C4-2B (cell line): ENCODE measurements around the gene PLXNA4.

Experiments
- ZFX ChIP-seq: fragments of 450-650 bp; IDR thresholded peaks from 2 replicates; pipeline ENCODE4 v1.6.1; 2017
- TF ChIP-seq, protein P1 (sequence below): fragments of 450-650 bp; conservative IDR thresholded peaks from 2 replicates; pipeline ENCODE4 v1.5.1; 2017; ENCODE audit warnings: mild to moderate bottlenecking

DNA sequence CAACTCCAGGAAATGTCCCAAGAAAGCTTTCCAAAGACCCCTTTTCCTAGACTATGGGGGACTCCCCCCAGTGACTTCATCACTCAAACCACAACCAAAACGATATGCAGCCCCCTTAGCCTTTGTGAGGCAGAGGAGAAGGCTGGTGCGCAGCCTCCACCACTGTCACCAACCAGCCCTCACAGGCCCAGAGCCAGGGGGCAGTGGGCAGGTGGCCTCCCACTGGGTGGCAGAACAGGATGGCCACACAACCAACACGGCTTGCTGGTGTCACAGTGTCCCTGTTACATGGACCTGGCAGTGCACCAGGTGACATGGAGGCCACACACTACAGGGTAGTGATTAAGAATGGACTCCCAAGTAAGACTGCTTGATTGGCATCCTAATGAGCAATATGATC, 172.0 kb downstream of the PLXNA4 start:
- TF ChIP-seq, protein P1, sequence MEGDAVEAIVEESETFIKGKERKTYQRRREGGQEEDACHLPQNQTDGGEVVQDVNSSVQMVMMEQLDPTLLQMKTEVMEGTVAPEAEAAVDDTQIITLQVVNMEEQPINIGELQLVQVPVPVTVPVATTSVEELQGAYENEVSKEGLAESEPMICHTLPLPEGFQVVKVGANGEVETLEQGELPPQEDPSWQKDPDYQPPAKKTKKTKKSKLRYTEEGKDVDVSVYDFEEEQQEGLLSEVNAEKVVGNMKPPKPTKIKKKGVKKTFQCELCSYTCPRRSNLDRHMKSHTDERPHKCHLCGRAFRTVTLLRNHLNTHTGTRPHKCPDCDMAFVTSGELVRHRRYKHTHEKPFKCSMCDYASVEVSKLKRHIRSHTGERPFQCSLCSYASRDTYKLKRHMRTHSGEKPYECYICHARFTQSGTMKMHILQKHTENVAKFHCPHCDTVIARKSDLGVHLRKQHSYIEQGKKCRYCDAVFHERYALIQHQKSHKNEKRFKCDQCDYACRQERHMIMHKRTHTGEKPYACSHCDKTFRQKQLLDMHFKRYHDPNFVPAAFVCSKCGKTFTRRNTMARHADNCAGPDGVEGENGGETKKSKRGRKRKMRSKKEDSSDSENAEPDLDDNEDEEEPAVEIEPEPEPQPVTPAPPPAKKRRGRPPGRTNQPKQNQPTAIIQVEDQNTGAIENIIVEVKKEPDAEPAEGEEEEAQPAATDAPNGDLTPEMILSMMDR: no peak
- no peak for TF ChIP-seq ZFX
